Endothelial cell (in vitro differentiated cells): ENCODE results near the gene PLAAT2. TPM values are rescaled to one million over a fixed set of nuclear protein-coding genes. Genes with fewer than 3 reads are reported as not detected.

ENCODE experiments used
- DNase-seq: peaks from one replicate; pipeline ENCODE4 v3.0.0; 2021; ENCODE audit warnings: low spot score
- H3K27ac Mint-ChIP-seq: one replicate; pipeline ENCODE4 v1.8.0; 2021; ENCODE audit warnings: mixed read lengths, inconsistent platforms; ENCODE audit not compliant: unreplicated experiment
- H3K27me3 Mint-ChIP-seq: one replicate; pipeline ENCODE4 v1.8.0; 2021; ENCODE audit warnings: mild to moderate bottlenecking, moderate library complexity, mixed read lengths, inconsistent platforms; ENCODE audit not compliant: unreplicated experiment
- H3K36me3 Mint-ChIP-seq: one replicate; pipeline ENCODE4 v1.8.0; 2021; ENCODE audit warnings: mild to moderate bottlenecking, low read depth, mixed read lengths, inconsistent platforms; ENCODE audit not compliant: unreplicated experiment
- H3K4me1 Mint-ChIP-seq: one replicate; pipeline ENCODE4 v1.8.0; 2021; ENCODE audit warnings: mild to moderate bottlenecking, mixed read lengths, inconsistent platforms; ENCODE audit not compliant: unreplicated experiment
- H3K4me3 Mint-ChIP-seq: one replicate; pipeline ENCODE4 v1.8.0; 2021; ENCODE audit warnings: mild to moderate bottlenecking, mixed read lengths, inconsistent platforms; ENCODE audit not compliant: unreplicated experiment
- H3K9me3 Mint-ChIP-seq: one replicate; pipeline ENCODE4 v1.8.0; 2021; ENCODE audit warnings: mixed read lengths, inconsistent platforms; ENCODE audit not compliant: unreplicated experiment
- total RNA-seq: library from RNA; stranded (reverse); fragmentation: NEBNext Ultra II Directional; extraction: Animal tissue kit (Norgen Biotek cat#: 25700); gene quantifications from one replicate; pipeline ENCODE4 v1.2.1, GENCODE V29; 2021; ENCODE audit not compliant: unreplicated experiment
- TF ChIP-seq, protein P1 (sequence below): fragments of 200-600 bp; sonication (generic); IDR thresholded peaks from one replicate; pipeline ENCODE4 v1.5.0; 2021; ENCODE audit warnings: antibody characterized with exemption; ENCODE audit not compliant: unreplicated experiment

The PLAAT2 gene
- total RNA-seq, 1 donor from 2014 or later, result not detected

DNA sequence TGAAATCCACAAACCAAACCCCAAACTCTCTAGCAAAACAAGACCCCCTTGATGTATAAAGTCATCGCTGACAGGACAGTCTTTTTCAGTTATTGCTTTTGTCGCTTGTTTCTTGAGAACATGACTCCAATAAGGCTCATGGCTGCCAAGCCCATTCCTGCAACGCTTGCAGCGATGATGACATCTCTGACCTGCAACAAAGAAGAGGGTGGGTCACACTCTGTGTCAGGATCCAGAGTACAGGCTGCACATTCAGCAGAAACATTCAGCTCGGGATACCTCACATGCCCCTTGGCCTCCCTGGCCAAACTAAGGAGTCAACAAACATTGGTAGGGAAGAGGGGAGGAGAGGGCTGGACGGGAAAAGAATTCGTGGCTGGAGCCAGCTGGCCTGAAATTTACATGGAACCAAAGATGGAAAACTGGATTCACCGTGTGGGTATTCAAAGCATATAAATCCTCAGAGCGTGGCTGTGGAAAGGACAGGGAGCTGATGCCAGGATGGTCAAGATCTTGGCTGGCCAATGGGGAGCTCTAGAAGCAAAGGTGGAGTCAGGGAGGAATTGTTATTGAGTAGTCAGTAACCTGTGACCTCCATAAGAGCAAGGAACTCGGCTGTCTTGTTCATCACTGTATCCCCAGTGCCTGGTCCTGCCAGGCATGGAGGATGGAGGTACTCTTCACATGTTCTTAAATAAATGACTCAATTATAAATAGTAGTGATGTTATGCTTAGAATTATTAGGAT lies 11.8 kb upstream of the PLAAT2 start:
- TF ChIP-seq, protein P1, sequence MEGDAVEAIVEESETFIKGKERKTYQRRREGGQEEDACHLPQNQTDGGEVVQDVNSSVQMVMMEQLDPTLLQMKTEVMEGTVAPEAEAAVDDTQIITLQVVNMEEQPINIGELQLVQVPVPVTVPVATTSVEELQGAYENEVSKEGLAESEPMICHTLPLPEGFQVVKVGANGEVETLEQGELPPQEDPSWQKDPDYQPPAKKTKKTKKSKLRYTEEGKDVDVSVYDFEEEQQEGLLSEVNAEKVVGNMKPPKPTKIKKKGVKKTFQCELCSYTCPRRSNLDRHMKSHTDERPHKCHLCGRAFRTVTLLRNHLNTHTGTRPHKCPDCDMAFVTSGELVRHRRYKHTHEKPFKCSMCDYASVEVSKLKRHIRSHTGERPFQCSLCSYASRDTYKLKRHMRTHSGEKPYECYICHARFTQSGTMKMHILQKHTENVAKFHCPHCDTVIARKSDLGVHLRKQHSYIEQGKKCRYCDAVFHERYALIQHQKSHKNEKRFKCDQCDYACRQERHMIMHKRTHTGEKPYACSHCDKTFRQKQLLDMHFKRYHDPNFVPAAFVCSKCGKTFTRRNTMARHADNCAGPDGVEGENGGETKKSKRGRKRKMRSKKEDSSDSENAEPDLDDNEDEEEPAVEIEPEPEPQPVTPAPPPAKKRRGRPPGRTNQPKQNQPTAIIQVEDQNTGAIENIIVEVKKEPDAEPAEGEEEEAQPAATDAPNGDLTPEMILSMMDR, result no peak
- H3K27ac Mint-ChIP-seq, result no peak overlapping the region
- no peaks in the 10 kb centered on the region for H3K27me3 Mint-ChIP-seq
- peaks cover 12% of the 10 kb centered on the region for H3K36me3 Mint-ChIP-seq
- DNase-seq, result no peak
- no peaks in the 10 kb centered on the region for H3K9me3 Mint-ChIP-seq
- H3K4me3 Mint-ChIP-seq, result no peak overlapping the region
- no peaks in the 10 kb centered on the region for H3K4me1 Mint-ChIP-seq

DNA sequence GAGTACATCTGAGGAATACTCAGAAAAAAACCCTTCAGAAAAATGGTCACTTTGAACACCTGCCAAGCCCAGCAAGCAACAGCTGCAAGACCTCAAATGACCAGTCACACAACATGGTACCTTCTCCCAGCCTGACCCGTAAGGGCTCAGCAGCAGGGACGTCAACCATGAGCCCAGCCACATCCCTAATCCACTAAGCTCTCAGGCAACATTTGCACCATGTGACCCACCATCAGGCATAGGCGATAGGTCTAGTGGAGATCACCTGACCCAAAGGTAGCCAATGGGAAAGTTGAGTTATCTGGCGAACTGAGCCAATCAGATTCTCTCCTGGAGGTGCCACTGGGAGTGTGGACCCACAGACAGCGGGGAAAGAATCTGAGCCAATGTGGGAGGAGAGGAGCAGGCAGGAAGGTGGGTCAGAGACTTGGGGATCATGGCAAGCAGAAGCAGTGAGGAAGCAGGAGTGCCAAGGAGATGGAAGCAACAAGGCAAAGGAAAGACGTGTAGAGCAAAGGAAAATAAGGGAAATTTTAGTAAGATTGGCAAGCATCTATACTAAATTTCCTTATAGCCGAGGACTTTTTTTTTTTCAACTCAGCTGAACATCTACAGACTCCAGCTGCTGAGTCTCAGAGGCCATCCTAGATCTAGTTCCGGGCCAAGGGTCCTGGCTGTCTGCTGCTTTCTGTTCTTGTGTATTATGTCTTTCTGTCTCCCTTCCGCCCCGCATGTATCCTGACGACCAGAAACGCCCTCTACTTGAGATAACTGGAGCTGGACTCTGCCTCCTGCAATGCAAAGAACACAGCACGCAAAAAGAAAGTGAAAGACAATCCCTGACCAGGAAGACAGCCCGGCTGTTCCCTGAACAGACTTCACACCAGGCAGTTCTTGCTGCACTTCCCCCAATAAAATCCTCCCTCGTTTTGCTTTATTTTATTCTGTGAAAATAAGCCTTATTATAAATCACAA lies 11.0 kb upstream of the PLAAT2 start:
- Mint-ChIP-seq H3K27me3 (no peaks in the 10 kb centered on the region), H3K36me3 (peaks cover 12% of the 10 kb centered on the region), H3K27ac (no peak overlapping the region), H3K9me3 (no peaks in the 10 kb centered on the region), H3K4me3 (no peak overlapping the region), H3K4me1 (no peaks in the 10 kb centered on the region)
- TF ChIP-seq, protein P1, result no peak
- DNase-seq, result no peak

DNA sequence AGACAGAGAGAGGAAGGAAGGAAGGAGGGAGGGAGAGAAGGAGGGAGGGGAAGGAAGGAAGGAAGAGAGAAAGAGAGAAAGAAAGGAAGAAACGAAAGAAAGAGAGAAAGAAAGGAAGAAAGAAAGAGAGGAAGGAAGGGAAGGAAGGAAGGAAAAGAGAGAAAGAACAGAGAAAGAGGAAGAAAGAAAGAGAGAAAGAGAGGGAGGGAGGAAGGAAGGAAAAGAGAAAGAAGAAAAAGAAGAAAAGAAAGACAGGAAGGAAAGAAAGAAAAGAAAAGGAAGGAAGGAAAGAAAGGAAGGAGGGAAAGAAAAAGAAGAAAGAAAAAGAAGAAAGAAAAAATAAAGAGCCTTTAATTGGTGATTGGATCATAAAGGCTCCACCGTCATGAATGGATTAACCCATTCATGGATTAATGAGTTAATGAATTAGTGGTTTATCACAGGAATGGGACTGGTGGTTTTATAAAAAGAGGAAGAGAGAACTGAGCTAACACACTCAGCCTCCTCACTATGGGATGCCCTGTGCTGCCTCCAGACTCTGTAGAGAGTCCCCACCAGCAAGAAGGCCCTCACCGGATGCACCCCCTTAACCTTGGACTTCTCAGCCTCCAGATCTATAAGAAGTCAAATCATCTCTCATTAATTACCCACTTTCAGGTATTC lies 9.0 kb upstream of the PLAAT2 start:
- no peaks in the 10 kb centered on the region for H3K9me3 Mint-ChIP-seq
- DNase-seq, result no peak
- no peaks in the 10 kb centered on the region for H3K4me1 Mint-ChIP-seq
- TF ChIP-seq, protein P1, result no peak
- H3K27me3 Mint-ChIP-seq, result no peaks in the 10 kb centered on the region
- H3K4me3 Mint-ChIP-seq, result no peak overlapping the region
- peaks cover 9% of the 10 kb centered on the region for H3K36me3 Mint-ChIP-seq
- no peak overlapping the region for H3K27ac Mint-ChIP-seq

DNA sequence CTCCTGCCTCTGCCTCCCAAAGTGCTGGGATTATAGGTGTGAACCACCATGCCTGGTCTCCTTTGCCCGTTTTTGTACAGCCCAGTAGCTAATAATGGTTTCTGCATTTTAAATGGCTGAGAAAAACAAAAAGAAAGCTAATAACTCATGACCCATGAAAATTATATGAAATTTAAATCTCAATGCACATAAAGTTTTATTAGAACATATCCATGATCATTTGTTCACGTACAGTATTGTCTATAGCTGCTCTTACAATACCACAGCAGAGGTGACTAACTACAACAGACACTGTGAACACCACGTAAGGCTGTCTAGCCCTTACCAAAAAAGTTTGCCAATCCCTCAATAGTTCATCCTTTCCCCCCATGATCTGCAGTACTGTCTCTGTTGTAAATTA lies 6.4 kb upstream of the PLAAT2 start:
- H3K9me3 Mint-ChIP-seq, result no peaks in the 10 kb centered on the region
- no peaks in the 10 kb centered on the region for H3K27me3 Mint-ChIP-seq
- H3K36me3 Mint-ChIP-seq, result peaks cover 6% of the 10 kb centered on the region
- no peak overlapping the region for H3K27ac Mint-ChIP-seq
- H3K4me3 Mint-ChIP-seq, result no peak overlapping the region
- no peaks in the 10 kb centered on the region for H3K4me1 Mint-ChIP-seq
- DNase-seq, result no peak
- TF ChIP-seq, protein P1, result no peak
